CD4-positive, alpha-beta T cell treated with Interleukin-15 for 4 hours (primary cell): ENCODE measurements around the gene ACOT9.
"Not testable (repeated sequence)": the region's sequence is repeated elsewhere in the genome, so short reads cannot be mapped to it uniquely, and the experiment has no call there.

Source experiments
- DNase-seq: peaks from one replicate; pipeline ENCODE4 v3.0.0-alpha.2; 2020; ENCODE audit warnings: low spot score

ACOT9 gene

GRCh38 chrX:23765868-23766267, 22.8 kb upstream of the ACOT9 start:
- DNase-seq, result no peak

GRCh38 chrX:23765449-23765848, 22.4 kb upstream of the ACOT9 start:
- no peak for DNase-seq

- DNase-seq, result no peak
Observed at GRCh38 chrX:23764188-23764984, 21.3 kb upstream of the ACOT9 start.

GRCh38 chrX:23759821-23760220, 16.7 kb upstream of the ACOT9 start:
- no peak for DNase-seq

GRCh38 chrX:23756165-23756564, 13.1 kb upstream of the ACOT9 start:
- peak; percentile 76 for DNase-seq

- DNase-seq, result no peak
Observed at GRCh38 chrX:23754664-23755063, 11.6 kb upstream of the ACOT9 start.

GRCh38 chrX:23752740-23753415, 9.8 kb upstream of the ACOT9 start:
- no peak for DNase-seq

GRCh38 chrX:23749576-23749975, 6.5 kb upstream of the ACOT9 start:
- DNase-seq, result no peak

GRCh38 chrX:23749129-23749528, 6.1 kb upstream of the ACOT9 start:
- DNase-seq, result no peak

- peak; percentile 16 for DNase-seq
Observed at GRCh38 chrX:23745786-23746185, 2.7 kb upstream of the ACOT9 start.

GRCh38 chrX:23743623-23743971, 521 bp upstream of the ACOT9 start:
- DNase-seq, result not testable (repeated sequence)

GRCh38 chrX:23742174-23742696, 841 bp downstream of the ACOT9 start:
- DNase-seq, result peak; percentile 3

- DNase-seq, result no peak
Observed at GRCh38 chrX:23737413-23737812, 5.7 kb downstream of the ACOT9 start.

GRCh38 chrX:23736030-23736429, 7.0 kb downstream of the ACOT9 start:
- DNase-seq, result no peak

GRCh38 chrX:23732704-23733103, 10.4 kb downstream of the ACOT9 start:
- no peak for DNase-seq

- DNase-seq, result no peak
Observed at GRCh38 chrX:23731951-23732350, 11.1 kb downstream of the ACOT9 start.

- no peak for DNase-seq
Observed at GRCh38 chrX:23729214-23729613, 13.9 kb downstream of the ACOT9 start.

- DNase-seq, result no peak
Observed at GRCh38 chrX:23727206-23727605, 15.9 kb downstream of the ACOT9 start.

GRCh38 chrX:23726191-23726590, 16.9 kb downstream of the ACOT9 start:
- no peak for DNase-seq

- DNase-seq, result no peak
Observed at GRCh38 chrX:23720117-23720677, 22.9 kb downstream of the ACOT9 start.

GRCh38 chrX:23705235-23705634, 37.8 kb downstream of the ACOT9 start:
- DNase-seq, result no peak

- DNase-seq, result no peak
Observed at GRCh38 chrX:23704673-23705206, 38.3 kb downstream of the ACOT9 start.

- no peak for DNase-seq
Observed at GRCh38 chrX:23699636-23700194, 43.4 kb downstream of the ACOT9 start.
